Right lobe of liver (tissue), 6 donors: ENCODE data around the gene RTF2. TPM values are rescaled to one million over a fixed set of nuclear protein-coding genes. Genes with fewer than 3 reads are reported as not detected.

ENCODE experiments used
- ATAC-seq, 4 donors: fragments of 200-7000 bp; cut with Tn5 transposase; one replicate each; pipeline ENCODE4 v1.9.1; 2020; ENCODE audit warnings: mild to moderate bottlenecking in 4 of 4, moderate library complexity in 4 of 4
- DNase-seq, 3 donors: peaks; one replicate each; pipeline ENCODE4 v3.0.0-alpha.2; 2020
- H3K27ac ChIP-seq, 3 donors: fragments of 200-600 bp; one replicate each; pipeline ENCODE4 v1.8.0; 2022
- H3K27me3 ChIP-seq, 2 donors: fragments of 200-600 bp; one replicate each; pipeline ENCODE4 v1.8.0; 2022
- H3K36me3 ChIP-seq, 4 donors: fragments of 200-600 bp; sonication (generic) in 1 of 4; one replicate each; pipeline versions ENCODE4 v1.5.1 to v1.8.0; 2017 to 2022; ENCODE audit warnings: control low read depth in 1 of 4
- H3K4me1 ChIP-seq, 4 donors: fragments of 200-600 bp; sonication (generic) in 1 of 4; one replicate each; pipeline versions ENCODE4 v1.5.1 to v1.8.0; 2017 to 2022; ENCODE audit warnings: control low read depth in 1 of 4
- H3K4me3 ChIP-seq, 3 donors: fragments of 200-600 bp; one replicate each; pipeline ENCODE4 v1.8.0; 2022
- H3K9me3 ChIP-seq, 4 donors: fragments of 200-600 bp; sonication (generic) in 1 of 4; one replicate each; pipeline versions ENCODE4 v1.5.1 to v1.8.0; 2017 to 2022; ENCODE audit warnings: control low read depth in 1 of 4
- POLR2A ChIP-seq: fragments of 450-650 bp; IDR thresholded peaks from one replicate; pipeline ENCODE4 v1.6.1; 2017; ENCODE audit warnings: antibody characterized with exemption, mild to moderate bottlenecking
- WGBS: methylation state at CpG from one replicate; pipeline ENCODE4 v1.1.6; 2018; ENCODE audit warnings: low coverage, low lambda C conversion rate; ENCODE audit not compliant: insufficient coverage; ENCODE audit errors: missing lambda C conversion rate; 5-methylcytosine and 5-hydroxymethylcytosine counted together
- intact Hi-C, 2 donors: fragments of 100-400 bp; cut with DNase I; formaldehyde crosslinking; loops; one replicate each; pipeline versions ENCODE4 v1.11.2 to v1.14.1; 2022
- total RNA-seq, 6 experiments: library from RNA; depleted of rRNA in 2 of 6; stranded (reverse); fragments of >200 nt in 2 of 6; fragmentation: NEBNext Ultra II Directional in 3 of 6; extraction: Animal tissue kit (Norgen Biotek cat#: 25700) in 3 of 6; gene quantifications; one replicate each; pipeline versions ENCODE4 v1.1.0 to v1.2.4, GENCODE V29; 2016 to 2023
- TF ChIP-seq, protein P1 (sequence below), 4 donors: fragments of 200-600 bp in 3 of 4; fragments of 450-650 bp in 1 of 4; IDR thresholded peaks; one replicate each; pipeline versions ENCODE4 v1.5.1 to v1.8.0; 2016 to 2022; ENCODE audit warnings: antibody characterized with exemption in 4 of 4, mild to moderate bottlenecking in 2 of 4
- donor health status: DM: no; HTN: yes; CAD: no.
- donor health status: DM: no; HTN: no; CAD: no.
- donor health status: DM: no; HTN: no; CAD: no.
- donor health status: DM: no; HTN: yes; CAD: no.
- donor health status: DM: no; HTN: yes; CAD: no.

RTF2 gene
- total RNA-seq, 6 experiments from 2014 or later: 29.9 to 40.1 (median 32.6) TPM

DNA sequence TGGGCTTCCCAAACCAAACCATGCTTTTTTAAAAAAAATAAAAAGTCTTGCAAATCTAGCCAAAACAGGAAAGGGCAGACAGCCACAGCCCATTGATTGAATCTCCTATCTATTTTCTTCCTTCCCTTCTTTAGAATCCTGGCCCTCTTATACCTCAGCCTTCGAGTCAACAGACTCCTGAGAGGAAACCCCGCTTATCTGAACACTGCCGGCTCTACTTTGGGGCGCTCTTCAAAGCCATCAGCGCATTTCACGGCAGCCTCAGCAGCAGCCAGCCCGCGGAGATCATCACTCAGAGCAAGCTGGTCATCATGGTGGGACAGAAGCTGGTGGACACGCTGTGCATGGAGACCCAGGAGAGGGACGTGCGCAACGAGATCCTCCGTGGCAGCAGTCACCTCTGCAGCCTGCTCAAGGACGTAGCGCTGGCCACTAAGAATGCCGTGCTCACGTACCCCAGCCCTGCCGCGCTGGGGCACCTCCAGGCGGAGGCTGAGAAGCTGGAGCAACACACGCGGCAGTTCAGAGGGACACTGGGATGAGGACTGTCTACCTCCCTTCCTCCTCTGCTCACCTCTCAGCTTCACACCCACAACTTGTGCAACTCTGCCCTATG, 10.1 kb upstream of the RTF2 start:
- H3K4me3 ChIP-seq: no peak overlapping the region
- intact Hi-C loops: no loop called here
- no peak for DNase-seq
- no peaks in the 10 kb centered on the region for H3K9me3 ChIP-seq
- H3K4me1 ChIP-seq: no peaks in the 10 kb centered on the region
- no peaks in the 10 kb centered on the region for H3K27me3 ChIP-seq
- H3K27ac ChIP-seq: no peak overlapping the region
- WGBS: 69% methylated on average over 10 of the region's 22 CpGs
- H3K36me3 ChIP-seq: peaks cover 0 to 3% (median 0%) of the 10 kb centered on the region in 4 donors
- peak; percentile 38 to 68 (median 41) for ATAC-seq
- TF ChIP-seq POLR2A: no peak
- TF ChIP-seq, protein P1, sequence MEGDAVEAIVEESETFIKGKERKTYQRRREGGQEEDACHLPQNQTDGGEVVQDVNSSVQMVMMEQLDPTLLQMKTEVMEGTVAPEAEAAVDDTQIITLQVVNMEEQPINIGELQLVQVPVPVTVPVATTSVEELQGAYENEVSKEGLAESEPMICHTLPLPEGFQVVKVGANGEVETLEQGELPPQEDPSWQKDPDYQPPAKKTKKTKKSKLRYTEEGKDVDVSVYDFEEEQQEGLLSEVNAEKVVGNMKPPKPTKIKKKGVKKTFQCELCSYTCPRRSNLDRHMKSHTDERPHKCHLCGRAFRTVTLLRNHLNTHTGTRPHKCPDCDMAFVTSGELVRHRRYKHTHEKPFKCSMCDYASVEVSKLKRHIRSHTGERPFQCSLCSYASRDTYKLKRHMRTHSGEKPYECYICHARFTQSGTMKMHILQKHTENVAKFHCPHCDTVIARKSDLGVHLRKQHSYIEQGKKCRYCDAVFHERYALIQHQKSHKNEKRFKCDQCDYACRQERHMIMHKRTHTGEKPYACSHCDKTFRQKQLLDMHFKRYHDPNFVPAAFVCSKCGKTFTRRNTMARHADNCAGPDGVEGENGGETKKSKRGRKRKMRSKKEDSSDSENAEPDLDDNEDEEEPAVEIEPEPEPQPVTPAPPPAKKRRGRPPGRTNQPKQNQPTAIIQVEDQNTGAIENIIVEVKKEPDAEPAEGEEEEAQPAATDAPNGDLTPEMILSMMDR (IDR thresholded peaks at IDR 0.05): no peak

DNA sequence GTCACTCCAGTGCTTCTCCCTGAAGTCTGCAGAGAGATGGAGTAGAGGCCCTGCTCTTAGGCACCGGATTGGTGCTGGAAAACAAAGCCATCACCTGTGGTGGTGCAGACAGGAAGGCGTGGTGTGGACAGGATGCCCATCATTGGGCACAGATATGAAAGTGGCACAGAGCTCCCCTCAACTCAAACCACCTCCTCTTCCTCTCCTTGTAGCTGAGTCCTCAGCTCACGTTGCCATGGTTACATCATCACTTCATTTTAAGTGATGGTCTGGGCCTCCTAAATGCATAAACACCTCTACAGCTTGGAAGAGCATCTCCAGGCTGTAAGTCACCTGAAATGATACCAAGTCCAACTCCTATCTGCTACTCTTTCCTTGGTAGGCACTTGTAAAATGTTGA, 8.0 kb upstream of the RTF2 start:
- H3K27ac ChIP-seq: no peak overlapping the region
- H3K4me3 ChIP-seq: no peak overlapping the region
- TF ChIP-seq, protein P1 (IDR thresholded peaks at IDR 0.05): no peak
- no peak for TF ChIP-seq POLR2A
- DNase-seq (no peak), ATAC-seq (peak in 1 of 4 donors; percentile 45)
- intact Hi-C loops: no loop called here
- no peaks in the 10 kb centered on the region for H3K9me3 ChIP-seq
- H3K36me3 ChIP-seq: peaks cover 0 to 3% (median 0%) of the 10 kb centered on the region in 4 donors
- 85% methylated on average over 2 of the region's 3 CpGs for WGBS
- no peaks in the 10 kb centered on the region for H3K27me3 ChIP-seq
- H3K4me1 ChIP-seq: no peaks in the 10 kb centered on the region

DNA sequence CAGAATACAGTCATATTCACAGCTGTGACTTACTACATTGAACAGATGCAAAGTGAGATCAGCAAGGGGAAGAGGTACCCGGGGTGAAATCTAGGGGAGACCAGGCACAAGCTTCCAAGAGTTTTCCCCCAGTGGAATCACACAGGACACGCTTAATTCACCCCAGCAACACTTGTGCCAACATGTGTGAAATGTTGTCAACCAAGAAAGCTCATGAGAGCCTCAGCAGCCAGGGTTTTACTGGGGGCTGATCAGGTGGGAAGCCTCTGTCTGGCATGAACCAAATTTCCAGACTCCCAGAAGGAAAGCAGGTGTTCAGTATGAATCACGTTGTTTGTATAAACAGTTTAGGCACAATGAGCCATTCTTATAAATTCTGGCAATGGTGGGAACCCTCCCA, 6.9 kb upstream of the RTF2 start:
- no peak for TF ChIP-seq POLR2A
- TF ChIP-seq, protein P1 (IDR thresholded peaks at IDR 0.05): no peak
- Histone ChIP-seq H3K9me3 (no peaks in the 10 kb centered on the region), H3K36me3 (peaks cover 0 to 1% (median 0%) of the 10 kb centered on the region in 4 donors), H3K4me1 (no peaks in the 10 kb centered on the region), H3K27me3 (no peaks in the 10 kb centered on the region), H3K4me3 (no peak overlapping the region), H3K27ac (no peak overlapping the region)
- WGBS: 66% methylated on average over 2 of the region's 3 CpGs
- DNase-seq (no peak), ATAC-seq (no peak)
- intact Hi-C loops: no loop called here

DNA sequence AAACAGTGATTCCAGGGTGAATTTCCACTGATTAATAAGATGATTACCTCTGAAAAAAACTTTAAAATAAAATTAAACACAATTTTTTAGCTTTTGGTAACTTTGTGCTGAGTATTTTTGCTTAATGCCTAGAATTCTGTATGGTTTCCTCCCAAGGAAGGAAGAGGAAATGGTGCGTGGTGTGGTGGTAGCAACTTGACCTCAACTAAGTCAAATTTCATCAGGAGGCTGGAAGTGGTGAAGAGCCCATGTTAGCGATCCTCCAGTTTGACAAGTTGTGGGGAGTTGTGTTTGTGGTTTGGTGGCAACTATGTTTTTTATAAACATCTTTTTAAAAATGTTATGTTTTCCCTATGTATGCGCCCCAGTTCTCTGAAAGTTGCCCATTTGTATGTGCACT, 5.0 kb upstream of the RTF2 start:
- H3K36me3 ChIP-seq: peaks cover 0 to 1% (median 0%) of the 10 kb centered on the region in 4 donors
- peaks cover 0 to 5% (median 0%) of the 10 kb centered on the region in 4 donors for H3K4me1 ChIP-seq
- ATAC-seq: no peak
- no peak for DNase-seq
- H3K27me3 ChIP-seq: no peaks in the 10 kb centered on the region
- 46% methylated on average over 3 of the region's 3 CpGs for WGBS
- TF ChIP-seq, protein P1 (IDR thresholded peaks at IDR 0.05): no peak
- no peak for TF ChIP-seq POLR2A
- H3K27ac ChIP-seq: no peak overlapping the region
- intact Hi-C loops: no loop called here
- H3K4me3 ChIP-seq: no peak overlapping the region
- H3K9me3 ChIP-seq: no peaks in the 10 kb centered on the region
